GM18517 (cell line): Measurements from ENCODE around the gene NRXN3.

Source experiments
- ATAC-seq: cut with Tn5 transposase; IDR thresholded peaks from one replicate; pipeline ENCODE4 v1.9.1; 2021; ENCODE audit warnings: mild to moderate bottlenecking, moderate library complexity; ENCODE audit not compliant: unreplicated experiment

Gene NRXN3

DNA sequence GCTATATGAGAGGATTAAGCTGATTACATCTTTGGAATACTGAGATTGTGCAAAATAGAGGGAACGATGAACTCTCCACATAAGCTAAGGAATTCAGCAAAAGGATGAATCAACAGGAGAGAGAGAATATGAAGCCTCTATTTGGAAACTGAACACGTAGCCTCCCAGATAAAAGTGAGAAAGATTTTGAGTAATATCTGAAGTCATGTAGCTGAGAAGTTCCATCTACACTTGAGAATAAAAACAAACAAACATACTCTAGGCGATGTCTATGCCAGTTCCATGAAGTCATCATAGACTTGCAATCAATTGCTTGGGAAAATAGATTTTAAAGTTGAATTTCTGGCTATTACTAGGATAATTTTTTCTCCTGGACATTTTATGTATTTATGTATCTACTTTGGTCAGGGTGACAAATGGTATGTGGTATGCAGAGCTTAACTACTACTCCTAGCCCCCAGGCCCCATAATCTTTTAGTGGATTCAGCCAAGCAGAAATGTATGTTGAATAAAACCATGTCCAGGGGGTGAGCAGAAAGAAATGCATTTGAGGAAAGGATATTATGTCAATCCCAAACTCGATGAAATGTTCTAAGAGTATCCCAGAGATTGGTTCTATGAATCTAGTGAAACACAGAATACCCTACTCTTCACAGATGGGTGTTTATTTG, 1413.7 kb downstream of the NRXN3 start:
- no peak for ATAC-seq

DNA sequence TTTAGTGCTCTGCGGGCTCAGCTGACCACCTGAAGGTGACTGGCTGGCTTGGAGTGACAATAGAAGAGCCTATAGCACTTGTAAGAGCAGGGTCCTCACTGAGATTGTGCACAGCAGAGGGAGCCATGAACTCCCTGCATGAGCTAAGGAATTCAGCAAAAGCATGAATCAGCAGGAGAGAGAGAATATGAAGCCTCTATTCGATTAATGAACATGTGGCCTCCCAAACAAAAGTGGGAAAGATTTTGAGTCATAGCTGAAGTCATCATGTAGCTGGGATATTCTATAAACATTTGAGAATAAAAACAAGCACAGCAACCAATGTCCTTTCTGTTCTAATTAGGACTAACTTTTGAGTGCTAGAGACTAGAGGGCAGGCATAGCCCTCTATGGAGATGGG, 1414.5 kb downstream of the NRXN3 start:
- no peak for ATAC-seq

DNA sequence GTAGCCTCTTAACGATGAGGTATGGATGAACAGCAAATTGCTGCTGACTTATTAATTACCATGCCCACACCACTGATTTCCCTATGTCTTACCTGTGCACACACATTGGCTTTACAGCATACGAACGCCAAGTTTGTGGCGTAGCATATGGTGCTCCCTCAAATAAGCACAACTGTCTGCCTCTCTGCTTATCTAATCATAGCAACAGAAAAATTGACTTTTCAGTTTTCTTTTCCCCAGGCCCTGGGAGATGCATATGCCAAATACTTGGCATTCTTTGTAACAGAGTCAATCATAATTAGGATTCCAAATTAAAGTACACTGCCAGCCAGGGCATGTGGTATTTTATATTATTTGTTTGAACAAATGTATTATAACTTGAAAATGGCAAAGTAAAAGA, 1415.7 kb downstream of the NRXN3 start:
- ATAC-seq = no peak

DNA sequence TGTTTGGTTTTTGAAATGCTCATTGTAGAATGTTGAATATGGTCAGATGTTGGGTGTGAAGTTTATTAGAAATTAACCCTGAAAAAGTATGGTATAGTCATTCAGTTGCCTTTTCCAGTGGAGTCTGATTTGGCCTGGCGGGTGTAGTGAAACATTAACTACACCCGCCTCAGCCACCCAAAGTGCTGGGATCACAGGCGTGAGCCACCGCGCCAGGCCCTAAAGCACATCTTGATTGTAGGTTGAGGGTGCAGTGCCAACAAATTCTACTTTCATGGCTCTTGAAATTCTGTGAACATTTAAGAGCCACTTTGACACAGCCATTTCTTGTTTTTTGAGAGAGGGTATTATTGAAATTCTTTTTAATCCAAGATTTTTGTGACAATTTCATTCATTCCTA, 1416.2 kb downstream of the NRXN3 start:
- no peak for ATAC-seq

DNA sequence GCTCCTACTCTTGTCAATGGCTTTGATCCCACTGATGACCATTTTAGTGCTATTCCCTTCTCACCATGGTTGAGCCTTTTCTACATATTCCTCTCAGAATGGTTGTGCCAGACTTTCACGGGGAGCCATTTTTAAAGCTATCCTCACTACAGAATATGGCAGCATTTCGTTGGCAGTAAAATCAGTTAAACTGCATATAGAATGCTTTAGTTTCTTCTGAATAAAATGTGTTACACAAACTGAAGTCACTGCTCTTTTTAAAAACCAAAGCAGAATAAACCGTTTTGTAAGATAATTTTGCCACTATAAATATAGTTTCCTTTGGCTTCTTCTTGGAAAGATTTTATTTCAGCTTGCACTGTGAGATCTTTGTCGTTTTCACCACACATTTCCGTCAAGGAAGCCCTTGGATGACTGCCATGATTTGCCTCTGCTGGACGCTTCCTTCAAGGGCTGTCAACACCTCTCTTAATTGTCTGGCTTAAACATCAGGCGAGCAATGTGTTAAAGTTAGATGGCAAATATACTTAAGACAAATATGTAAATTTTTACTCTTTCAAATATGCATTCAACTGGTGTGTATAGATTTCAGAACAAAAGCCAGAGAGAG, 1416.9 kb downstream of the NRXN3 start:
- ATAC-seq = no peak

DNA sequence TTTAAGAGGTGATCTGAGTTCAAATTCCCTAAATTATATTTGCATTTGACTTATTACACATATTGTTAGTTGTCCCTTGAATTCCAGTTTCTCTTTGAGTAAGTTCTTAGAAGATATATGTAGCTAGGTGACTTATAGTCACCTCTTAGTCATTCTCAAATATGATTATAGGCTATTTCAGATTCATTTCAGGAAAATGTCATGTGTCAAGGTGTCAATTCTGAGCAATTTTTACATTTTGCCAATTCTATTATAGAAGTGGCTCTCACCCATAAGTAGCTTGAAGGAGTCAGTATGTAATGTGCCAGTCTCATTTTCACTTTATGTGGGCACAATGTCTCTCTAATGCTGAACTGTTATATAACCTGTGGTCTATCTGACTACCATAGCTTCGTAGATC, 1417.7 kb downstream of the NRXN3 start:
- no peak for ATAC-seq

DNA sequence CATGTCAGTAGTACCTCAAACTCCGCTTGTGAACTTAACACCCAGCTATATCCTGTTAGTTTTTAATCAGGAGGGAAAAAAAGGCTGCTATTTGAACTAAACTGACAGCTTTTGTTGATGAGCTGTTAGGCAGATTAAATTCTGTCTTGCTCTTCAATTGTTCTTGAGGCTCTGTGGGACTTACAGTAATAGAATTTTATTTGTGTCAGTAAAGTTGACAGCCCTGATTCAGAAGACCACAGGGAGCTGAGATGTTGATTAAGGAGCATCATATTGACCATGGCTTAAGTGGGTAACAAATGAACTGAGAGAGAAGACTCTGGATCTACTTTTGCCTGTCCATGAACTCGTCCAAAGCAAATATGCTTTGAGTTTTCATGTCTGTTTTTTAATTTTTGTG, 1418.2 kb downstream of the NRXN3 start:
- ATAC-seq = no peak

DNA sequence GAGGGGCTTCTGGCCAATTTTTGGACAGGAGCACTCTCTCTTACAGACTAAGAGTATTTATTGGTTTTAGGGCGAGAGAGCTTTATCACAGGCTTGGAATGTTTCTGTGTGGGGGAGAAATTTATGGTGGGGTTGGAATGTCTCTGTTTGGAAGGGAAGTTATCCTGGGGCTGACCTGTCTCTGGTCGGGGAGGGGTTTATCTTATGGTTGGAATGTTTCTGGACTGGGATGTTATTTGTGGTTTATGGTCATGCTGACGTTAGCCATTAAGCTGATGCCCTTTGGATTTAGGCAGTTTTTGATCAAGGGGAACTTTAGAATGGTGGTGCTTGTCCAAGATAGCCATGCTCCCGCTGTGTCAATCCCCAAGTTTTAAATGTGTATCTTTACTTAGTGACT, 1426.4 kb downstream of the NRXN3 start:
- ATAC-seq = no peak

DNA sequence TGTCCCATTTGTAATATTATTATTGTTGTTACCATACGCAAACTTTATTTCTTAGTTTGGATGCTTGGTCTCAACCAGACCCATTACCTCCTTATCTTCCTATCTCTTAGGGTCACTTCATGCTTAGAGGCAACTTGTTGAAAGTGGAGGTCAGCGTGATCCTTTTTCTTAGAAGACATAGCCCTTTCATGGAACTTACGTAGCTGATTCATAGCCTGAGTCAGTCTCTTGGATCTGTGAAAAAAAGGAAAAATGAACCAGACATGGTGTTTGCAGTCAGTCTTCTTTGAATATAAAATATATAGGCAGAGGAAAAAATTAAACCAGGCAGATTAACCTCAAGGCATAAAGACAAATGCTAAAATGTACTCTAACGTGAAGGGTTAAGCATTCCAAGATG, 1427.4 kb downstream of the NRXN3 start:
- no peak for ATAC-seq

DNA sequence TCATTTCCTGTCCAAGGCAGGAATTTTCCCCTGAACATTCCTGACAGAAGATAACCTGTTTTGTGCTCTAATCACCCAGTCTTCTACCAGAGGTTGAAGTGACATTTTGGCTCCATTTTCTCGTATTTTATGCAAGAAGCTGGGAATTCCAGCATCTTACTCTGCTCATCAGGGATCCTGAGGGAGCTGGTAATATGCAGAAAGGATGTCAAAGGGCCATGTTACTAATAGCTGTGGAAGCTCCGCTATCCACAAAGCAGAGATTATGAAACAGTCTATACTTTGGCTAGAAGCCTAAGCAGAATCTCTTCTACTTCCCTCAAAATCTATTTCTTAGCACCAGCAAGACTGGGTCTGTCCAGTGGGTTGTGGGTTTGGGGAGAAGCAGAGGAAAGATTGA, 1428.2 kb downstream of the NRXN3 start:
- no peak for ATAC-seq

DNA sequence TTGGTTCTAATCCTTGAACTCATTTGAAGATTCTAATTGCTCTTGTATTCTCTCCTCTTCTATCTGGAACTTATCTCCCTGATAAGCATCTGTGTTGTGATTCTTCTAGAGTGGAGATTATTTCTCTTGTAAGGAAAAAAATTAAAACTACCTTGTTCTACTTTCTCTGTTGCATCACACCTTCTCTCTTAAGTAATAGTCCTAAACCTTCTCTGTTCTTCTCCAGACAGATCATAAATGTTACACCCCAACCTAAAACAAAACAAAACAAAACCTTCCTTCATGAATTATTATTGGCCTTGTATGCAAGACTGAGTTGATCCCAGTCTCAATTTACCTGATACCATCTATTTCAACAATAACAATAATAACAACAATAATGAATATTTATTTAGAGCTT, 1429.1 kb downstream of the NRXN3 start:
- ATAC-seq = no peak

DNA sequence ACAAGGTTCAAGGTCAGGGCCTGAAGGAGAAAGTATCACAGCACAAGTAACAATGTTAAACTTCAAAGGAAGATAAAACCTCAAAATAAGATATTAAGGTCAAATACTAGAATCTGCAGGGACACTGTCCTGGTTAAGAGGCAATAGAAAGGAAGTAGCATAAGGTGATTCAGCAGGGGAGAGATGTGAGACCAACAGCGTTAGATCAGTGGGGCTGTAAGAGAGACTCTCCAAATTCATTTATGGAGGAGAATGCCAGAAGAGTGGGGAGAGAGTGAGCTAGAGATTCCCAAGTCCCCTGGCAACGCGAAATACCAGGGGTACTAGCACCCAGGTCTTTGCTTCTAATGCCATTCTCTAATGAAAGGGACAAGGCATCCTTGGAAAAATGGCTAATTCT, 1430.2 kb downstream of the NRXN3 start:
- ATAC-seq = no peak

DNA sequence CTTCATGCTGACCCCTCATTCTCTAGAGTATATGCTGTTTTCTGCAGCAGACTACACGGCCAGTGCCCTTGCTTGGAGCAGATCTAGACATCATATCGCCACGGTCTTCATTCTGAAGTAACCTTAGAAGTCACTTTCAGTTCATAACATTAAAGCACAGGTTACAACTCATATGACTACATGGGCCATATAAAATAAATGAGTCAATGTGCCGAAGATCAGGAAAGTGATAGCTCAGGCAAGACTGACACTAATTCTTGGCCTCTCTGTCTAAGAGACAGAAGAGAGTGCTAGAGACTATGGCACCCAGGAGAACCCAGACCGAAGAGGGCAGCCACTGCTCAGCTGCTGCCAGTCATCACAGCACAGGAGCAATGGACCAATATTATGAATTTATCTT, 1431.4 kb downstream of the NRXN3 start:
- no peak for ATAC-seq

DNA sequence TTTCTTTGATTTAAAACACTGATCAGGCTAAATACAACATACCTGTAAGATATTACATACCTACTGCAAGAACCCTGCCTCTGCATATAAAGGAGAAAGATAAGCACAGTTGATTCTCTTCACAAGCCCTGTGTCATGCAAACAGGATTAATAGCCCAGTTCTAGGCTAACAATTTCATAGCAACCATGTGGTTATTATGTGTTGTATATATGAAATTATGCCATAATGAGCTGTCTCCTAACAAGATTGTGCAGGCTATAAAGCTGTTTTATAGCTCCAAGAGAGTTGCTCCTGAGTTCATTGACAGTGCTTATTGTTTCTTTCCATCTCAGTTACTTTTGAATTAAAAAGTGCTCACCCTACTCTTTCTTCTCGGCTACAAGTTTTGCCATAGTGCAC, 1431.9 kb downstream of the NRXN3 start:
- ATAC-seq = no peak

DNA sequence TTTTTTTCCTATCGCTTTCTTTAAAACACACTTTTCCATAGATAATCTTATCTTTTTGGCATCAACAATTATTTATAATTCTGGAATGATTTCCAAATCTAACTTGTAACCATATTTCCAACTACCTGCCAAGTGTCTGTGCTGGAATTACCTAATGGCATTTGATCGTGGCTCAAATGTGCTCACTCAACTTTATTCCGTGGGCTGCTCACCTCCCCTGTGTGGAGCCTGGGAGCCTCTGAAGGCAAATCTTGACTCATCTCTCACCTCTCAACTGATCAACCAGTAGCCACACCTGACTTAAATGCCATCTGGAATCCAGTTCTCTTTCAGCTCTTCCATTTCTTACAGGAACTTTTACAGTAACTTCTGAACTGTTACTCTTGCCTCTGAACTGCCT, 1432.6 kb downstream of the NRXN3 start:
- no peak for ATAC-seq

DNA sequence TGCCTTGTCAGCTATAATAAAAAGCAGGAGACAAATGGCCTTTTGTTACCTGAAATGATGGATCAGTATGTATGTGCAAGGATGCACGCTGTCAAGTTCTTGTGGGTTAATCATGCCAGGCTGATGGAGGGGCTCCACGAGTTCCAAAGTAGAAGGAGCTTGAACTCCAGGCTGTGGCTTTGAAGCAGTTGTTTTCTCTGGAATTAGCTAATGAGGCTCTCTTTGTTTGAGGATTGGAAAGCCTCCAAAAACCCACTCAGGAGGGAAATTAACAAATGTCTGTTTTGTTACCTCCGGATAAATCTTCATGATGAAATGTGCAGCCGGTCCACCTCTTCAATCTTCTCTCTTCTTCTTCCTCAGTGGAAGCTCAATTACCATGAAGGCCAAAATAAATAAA, 1435.7 kb downstream of the NRXN3 start:
- ATAC-seq = no peak

DNA sequence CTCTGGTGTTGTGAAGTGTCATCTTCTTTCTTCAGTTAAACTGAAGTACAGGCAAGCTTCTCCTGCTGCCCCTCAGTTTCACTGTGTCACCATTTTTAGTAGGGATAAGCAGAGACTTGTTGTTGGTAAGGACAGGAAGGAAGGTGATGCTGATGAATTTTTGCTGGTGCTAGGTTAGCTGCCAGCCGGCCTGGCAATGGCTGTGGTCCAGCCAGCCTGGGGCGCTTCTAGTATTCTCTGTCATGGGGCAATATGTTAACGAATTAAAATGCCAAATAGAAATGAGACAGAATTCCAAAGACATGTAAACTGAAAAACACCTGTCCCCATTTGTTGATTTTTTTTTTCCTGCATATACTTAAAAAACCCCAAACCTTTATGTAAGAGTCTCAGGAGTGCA, 1438.3 kb downstream of the NRXN3 start:
- ATAC-seq = no peak

DNA sequence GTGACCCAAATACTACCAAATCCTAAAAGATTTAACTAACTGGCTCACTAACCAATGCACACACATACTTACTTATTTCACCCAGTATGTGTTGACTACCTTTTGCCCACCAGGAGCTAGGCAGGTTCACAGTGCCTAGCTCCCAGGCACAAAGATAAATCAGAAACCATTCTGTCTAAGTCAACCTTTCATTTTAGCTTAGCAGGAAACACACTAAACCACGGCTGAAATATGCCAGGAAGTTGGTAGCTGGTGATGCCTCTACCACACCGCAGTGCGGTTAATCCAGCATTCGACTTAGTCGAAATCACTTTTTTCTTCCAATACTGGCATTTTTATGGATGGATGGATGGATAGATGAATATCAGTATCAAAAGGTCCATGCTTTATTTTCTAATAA, 1443.5 kb downstream of the NRXN3 start:
- no peak for ATAC-seq

DNA sequence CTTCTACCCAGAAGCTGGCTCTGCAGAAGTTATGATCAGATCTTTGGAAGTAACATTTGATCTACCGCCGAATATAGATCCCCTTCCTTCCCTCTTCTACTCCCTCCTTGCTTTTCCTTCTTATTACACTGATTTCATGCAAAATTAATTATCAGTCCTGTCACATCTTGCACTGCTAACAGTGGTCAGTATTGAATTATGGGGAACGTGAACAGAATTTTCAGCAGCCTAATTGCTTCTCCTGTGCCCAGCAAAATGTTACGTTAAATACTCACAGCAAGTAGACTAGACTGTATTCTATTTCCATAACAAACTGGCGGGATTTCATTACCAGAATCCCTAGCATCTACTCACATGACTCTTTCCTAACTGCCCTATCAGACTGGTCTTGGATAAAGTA, 1444.3 kb downstream of the NRXN3 start:
- ATAC-seq = no peak

DNA sequence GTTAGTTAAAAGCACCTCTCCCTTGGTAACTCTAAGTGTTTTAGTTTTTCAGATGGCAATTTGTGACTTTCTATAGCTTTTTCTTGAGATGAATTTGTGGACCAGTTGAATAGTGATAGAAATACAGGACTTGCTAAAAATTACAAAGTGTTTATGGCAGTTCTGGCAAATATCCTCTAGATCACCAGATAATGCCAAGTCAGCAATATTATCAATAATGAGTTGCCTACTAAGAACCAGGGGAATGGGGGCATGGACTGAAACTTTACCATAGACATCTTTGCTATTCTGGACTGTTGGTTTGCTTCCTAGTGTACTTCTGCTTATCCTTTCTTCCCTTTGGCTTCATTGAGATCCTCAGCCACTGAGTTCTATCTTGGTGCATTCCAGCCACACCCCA, 1456.9 kb downstream of the NRXN3 start:
- ATAC-seq = no peak

DNA sequence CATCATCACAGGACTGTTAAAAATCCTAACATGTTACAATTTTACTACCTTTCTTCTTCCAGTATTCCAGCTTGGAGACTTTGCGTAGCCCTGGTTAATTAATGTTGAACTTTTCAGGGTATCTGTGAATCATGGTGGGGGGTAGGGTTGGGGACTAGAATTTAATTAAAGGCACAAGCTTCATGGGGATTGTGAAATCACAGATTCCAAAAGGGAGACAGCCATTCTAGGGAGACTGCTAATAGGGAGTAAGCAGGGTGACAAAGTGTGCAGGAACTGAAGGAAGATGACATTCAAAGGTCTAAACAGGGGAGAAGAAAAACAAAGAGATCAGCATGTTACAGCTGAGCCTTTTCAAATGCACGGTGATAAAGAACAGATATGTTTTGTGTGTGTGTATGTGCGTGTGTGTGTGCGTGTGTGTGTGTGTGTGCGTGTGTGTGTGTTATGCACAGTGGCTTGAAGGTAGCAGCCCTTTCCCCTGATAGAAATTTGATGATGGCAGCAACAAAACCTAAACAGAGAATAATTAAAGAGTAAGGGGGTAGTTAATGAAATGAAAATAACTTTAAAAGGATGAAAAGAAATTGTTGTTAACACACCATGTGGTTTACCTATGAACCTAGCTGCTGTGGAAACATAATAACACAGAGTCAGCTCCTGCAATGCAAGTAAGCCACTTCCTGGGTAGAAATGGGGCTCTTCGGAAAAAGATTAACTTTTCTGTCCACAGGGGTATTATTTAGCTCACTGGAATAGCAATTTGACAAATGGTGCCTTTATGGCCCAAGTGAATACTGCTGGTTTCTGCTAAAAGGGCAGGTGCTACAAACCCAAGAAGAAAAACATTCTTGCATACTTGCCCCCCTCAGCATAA, 1459.5 kb downstream of the NRXN3 start:
- no peak for ATAC-seq

DNA sequence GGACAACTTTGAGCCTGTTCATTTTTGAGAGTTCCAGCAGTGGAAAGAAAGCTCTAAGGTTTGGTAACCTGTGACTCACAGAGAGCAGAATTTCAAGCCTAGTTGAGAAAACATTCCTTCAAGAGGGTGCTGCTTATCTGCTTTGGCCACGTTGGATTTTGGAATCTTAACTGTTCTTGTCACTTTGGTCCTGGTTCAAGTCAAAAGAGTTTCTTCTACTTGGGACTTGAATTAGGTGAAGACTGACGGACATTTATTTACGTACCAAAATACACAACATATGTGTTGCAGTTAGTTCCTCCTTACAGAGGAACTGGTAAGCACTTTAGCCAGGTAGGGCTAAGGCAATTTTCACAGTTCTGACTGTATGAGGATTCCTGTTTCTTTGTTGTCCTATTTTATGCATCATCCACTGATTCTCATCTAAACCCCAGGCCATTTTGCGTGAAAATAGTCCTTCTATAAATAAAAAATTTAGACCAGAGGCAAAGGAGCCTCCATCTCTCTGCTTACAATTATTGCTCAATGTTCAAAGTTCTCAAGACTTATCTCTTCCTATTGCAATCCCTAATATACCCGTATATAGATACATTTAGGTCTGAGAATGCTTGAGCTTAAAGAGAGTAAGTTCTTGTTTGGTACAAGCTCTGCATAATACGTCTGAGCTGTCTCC, 1460.3 kb downstream of the NRXN3 start:
- no peak for ATAC-seq
